Stimulated activated naive CD8-positive, alpha-beta T cell treated with anti-CD3 and anti-CD28 coated beads, Interleukin-15, Interleukin-2, amounts not matched to agents 100 ng/mL and 50 ng/mL, for 24 hours (primary cell): Measurements from ENCODE around the gene SAE1.
A peak's percentile ranks its signal among the peaks of the same experiment; 100 is the strongest.

ENCODE experiments used
- H3K27ac Mint-ChIP-seq: one replicate; pipeline ENCODE4 v1.8.0; 2021; ENCODE audit warnings: mild to moderate bottlenecking, mixed read lengths
- H3K27me3 Mint-ChIP-seq: one replicate; pipeline ENCODE4 v1.8.0; 2021; ENCODE audit warnings: mixed read lengths
- H3K36me3 Mint-ChIP-seq: one replicate; pipeline ENCODE4 v1.8.0; 2021; ENCODE audit warnings: low read depth, mixed read lengths
- H3K4me1 Mint-ChIP-seq: one replicate; pipeline ENCODE4 v1.8.0; 2021; ENCODE audit warnings: low read depth, mixed read lengths
- H3K4me3 Mint-ChIP-seq: one replicate; pipeline ENCODE4 v1.8.0; 2021; ENCODE audit warnings: mild to moderate bottlenecking, mixed read lengths
- H3K9me3 Mint-ChIP-seq: one replicate; pipeline ENCODE4 v1.8.0; 2021; ENCODE audit warnings: mixed read lengths

The SAE1 gene

DNA sequence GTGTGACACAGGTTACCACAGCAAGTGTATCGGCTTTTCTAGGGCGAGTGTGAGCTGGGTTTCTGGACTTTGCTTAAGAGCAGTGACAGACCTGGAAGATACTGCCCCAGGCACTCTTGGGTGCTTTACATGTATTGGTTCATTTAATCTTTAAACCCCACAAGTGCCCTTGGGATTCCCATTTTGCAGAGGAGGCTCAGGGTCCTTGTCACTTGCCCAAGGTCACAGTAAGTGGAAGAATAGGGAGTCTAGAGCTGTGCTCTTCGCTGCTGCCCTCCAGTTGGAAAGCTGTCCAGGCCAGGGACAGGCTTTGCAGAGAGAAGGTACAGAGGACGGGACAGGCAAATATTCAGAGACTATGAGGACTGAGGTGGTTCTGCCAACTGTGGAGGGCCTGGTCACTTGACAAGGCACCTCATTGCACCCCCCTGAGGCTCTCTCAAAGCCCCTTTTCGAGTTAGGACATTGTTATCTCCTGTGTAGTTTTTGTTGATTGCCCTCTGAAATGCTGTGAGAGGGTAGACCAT is 57.9 kb downstream of the SAE1 start:
- H3K27ac Mint-ChIP-seq = peak overlapping the region; percentile 77
- H3K4me1 Mint-ChIP-seq = peaks cover 80% of the 10 kb centered on the region
- no peaks in the 10 kb centered on the region for H3K27me3 Mint-ChIP-seq
- no peaks in the 10 kb centered on the region for H3K9me3 Mint-ChIP-seq
- H3K4me3 Mint-ChIP-seq = peak overlapping the region; percentile 42
- H3K36me3 Mint-ChIP-seq = peaks cover 54% of the 10 kb centered on the region

DNA sequence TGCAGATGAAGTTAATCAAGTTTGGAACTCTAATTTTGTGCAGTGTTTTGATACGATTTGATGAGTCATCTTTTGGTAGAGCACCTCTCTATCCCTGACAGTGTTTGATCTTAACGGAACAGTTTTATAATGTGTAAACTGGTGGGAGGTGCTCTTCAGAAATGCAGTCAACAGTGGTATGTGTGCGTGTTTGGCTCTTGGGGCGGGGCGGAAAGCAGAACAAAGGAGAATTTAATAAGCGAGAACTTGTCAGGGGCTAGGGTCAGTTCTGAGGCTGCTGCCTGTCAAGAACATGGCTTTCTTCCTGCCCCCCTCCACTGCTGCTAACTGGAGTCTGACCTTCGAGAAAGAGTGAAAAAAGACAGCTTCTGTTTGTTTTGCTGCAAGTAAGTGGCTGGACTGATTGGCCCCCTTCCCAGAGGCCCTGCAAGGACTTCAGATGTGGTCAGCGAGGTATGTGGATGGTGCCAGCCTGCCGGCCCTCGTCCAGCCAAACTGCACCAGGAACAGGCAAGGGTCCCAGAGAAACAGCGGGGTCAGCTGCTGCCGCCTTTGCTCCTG is 59.6 kb downstream of the SAE1 start:
- Mint-ChIP-seq H3K4me1 (peaks cover 72% of the 10 kb centered on the region), H3K4me3 (peak overlapping the region; percentile 19), H3K27me3 (no peaks in the 10 kb centered on the region), H3K27ac (peak overlapping the region; percentile 34), H3K9me3 (no peaks in the 10 kb centered on the region), H3K36me3 (peaks cover 51% of the 10 kb centered on the region)

DNA sequence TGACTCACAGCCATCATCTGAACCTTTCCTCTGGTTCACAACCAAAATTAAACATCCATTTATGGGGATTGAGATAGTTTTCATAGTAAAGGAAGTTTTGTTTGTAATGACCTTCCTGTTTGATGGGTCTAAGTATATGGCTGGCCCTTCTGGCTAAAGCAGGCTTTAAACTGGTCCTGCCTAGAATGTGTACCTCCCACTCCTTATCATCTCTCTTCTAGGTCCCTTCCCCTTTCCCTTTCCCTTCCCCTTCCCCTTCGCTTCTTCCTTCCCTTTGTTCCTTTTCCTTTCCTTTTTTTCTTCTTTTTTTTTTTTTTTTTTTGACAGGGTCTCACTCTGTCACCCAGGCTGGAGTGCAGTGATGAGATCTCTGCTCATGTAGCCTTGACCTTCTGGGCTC is 64.8 kb downstream of the SAE1 start:
- H3K27me3 Mint-ChIP-seq = no peaks in the 10 kb centered on the region
- H3K4me1 Mint-ChIP-seq = peaks cover 20% of the 10 kb centered on the region
- H3K27ac Mint-ChIP-seq = no peak overlapping the region
- H3K4me3 Mint-ChIP-seq = no peak overlapping the region
- peaks cover 48% of the 10 kb centered on the region for H3K36me3 Mint-ChIP-seq
- no peaks in the 10 kb centered on the region for H3K9me3 Mint-ChIP-seq

DNA sequence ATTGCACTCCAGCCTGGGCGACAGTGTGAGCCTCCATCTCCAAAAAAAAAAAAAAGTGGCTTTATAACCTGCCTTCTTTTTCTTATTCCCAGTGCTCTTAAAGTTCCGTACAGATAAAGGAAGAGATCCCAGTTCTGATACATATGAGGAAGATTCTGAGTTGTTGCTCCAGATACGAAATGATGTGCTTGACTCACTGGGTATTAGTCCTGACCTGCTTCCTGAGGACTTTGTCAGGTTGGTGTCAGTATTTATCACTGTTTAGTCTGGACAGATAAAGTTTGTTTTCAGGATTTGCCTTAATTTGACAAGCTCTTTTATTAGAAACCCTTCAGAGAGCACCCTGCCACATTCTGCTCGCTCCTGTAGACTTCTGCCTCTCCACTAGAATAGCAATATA is 66.5 kb downstream of the SAE1 start:
- peaks cover 47% of the 10 kb centered on the region for H3K36me3 Mint-ChIP-seq
- H3K9me3 Mint-ChIP-seq = no peaks in the 10 kb centered on the region
- H3K4me3 Mint-ChIP-seq = no peak overlapping the region
- H3K27ac Mint-ChIP-seq = no peak overlapping the region
- H3K27me3 Mint-ChIP-seq = no peaks in the 10 kb centered on the region
- peaks cover 7% of the 10 kb centered on the region for H3K4me1 Mint-ChIP-seq

DNA sequence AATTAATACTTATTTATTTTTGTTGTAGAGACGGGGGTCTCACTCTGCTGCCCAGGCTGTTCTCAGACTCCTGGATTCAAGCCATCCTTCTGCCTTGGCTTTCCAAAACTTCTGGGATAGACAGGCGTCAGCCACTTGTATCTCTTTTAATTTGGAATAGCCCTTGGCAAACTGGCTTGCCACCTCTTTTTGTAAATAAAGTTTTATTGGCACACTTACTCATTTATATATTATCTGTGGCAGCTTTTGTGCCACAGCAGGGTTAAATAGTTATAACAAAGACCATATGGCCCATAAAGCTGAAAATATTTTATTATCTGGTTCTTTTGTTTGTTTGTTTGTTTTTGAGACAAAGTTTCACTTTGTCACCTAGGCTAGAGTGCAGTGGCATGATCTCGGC is 69.9 kb downstream of the SAE1 start:
- Mint-ChIP-seq H3K27ac (no peak overlapping the region), H3K36me3 (peaks cover 67% of the 10 kb centered on the region), H3K4me3 (no peak overlapping the region)

DNA sequence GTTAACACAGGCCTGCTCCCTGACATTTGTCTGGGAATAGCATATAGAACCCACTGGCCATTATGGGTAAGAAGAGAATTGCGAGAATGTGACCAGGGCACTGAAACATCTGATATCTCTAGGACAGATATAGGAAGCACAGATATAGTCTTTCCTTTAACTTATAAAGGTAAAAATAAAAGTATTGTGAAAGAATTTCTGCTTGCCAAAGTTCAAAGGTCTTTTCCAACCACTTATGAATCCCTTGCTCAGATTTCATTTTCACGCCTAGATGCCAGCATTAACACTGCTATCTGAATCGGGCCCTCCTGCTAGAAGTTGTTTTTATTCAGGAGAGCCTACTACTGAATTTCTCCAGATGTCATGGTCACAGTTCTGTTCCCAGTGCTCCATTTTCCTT is 72.6 kb downstream of the SAE1 start:
- Mint-ChIP-seq H3K9me3 (no peaks in the 10 kb centered on the region), H3K27ac (no peak overlapping the region), H3K4me1 (no peaks in the 10 kb centered on the region), H3K27me3 (no peaks in the 10 kb centered on the region), H3K36me3 (peaks cover 72% of the 10 kb centered on the region), H3K4me3 (no peak overlapping the region)

More for the DNA sequence above, 69.9 kb downstream of the SAE1 start:
- no peaks in the 10 kb centered on the region for H3K27me3 Mint-ChIP-seq
- H3K4me1 Mint-ChIP-seq = no peaks in the 10 kb centered on the region
- no peaks in the 10 kb centered on the region for H3K9me3 Mint-ChIP-seq

DNA sequence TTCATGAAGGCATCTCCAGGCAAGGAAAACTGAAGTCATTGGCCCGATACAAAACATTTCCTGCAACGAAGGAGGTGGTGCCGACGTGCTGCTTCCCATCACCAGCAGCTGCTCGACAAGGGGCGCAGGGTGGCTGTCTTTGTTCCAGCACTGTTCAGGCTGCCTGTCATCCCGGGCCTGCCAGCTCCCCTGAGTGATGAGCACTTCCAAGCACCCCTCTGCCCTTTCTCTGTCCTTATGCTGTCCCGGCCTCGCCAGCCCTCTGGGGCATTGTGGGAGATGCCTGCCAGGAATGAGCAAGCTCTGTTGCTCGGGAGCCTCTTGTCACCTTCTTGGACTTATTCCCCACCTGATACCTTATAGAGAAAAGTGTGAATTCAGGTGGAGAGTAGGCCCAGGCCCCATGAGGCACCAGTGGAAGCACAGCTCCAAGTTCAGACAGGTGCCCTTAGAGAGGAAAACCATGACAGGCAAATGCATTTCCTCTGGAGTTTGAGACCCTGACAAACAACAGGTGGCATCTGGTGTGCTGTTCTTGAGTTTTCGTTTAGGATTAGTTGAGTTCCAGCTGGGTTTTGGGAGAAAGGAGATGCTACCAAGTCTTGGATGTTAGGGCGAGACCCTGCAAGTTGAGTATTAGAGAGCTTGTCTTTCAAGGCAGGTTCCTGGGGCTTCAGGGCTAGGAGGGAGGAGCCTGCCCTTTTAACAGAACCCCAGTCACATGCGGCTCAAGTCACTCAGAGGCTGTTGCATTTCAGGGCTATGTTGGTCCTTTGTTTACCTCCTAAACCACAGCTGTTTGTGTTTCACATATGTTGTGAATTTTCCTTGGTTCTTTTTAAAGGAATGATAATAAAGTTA is 78.9 kb downstream of the SAE1 start:
- no peak overlapping the region for H3K27ac Mint-ChIP-seq
- no peaks in the 10 kb centered on the region for H3K9me3 Mint-ChIP-seq
- no peaks in the 10 kb centered on the region for H3K27me3 Mint-ChIP-seq
- peaks cover 9% of the 10 kb centered on the region for H3K4me1 Mint-ChIP-seq
- H3K4me3 Mint-ChIP-seq = no peak overlapping the region
- H3K36me3 Mint-ChIP-seq = peaks cover 56% of the 10 kb centered on the region

DNA sequence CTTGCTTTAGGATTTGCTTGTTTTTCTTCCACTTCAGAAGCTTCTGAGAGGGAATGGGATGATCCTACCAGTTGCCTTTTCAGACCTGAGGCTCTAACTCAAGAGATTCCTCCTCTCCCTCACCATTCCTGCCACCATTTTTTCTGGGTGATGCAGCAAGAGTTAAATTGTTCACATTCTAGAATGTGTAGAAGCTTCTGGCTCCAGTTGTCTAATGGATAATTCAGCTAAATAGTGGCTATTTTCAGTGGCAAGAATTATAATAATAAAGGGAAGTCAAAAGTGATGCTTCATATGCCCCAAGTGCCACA is 79.5 kb downstream of the SAE1 start:
- no peak overlapping the region for H3K4me3 Mint-ChIP-seq
- peaks cover 50% of the 10 kb centered on the region for H3K36me3 Mint-ChIP-seq
- peaks cover 9% of the 10 kb centered on the region for H3K4me1 Mint-ChIP-seq
- H3K27ac Mint-ChIP-seq = no peak overlapping the region
- no peaks in the 10 kb centered on the region for H3K27me3 Mint-ChIP-seq
- H3K9me3 Mint-ChIP-seq = no peaks in the 10 kb centered on the region

DNA sequence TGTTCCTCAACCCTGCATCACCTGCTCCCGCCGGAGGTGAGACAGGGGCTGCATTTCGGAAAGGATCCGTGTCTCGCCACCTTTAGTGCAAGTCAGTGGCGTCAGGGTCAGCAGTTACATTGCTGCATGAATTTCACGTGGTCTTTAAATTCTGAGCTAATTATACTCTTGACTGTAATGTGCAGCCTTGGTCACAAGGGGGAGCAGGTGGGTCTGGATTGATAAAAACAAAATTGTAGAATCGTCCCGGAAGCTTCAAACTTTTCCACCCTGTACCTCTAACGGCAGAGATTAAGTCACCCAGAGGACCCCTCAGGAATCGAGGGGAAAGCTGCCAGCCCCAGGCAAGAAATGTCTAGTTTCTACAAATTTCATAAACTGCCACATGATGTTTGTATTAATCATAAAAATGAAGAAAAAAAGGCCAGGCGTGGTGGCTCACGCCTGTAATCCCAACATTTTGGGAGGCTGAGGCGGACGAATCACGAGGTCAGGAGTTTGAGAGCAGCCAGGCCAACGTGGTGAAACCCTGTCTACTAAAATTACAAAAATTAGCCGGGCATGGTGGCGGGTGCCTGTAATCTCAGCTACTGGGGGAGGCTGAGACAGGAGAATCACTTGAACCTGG is 80.2 kb downstream of the SAE1 start:
- Mint-ChIP-seq H3K36me3 (peaks cover 46% of the 10 kb centered on the region), H3K9me3 (no peaks in the 10 kb centered on the region), H3K4me1 (peaks cover 9% of the 10 kb centered on the region), H3K27ac (peak overlapping the region; percentile 81), H3K27me3 (no peaks in the 10 kb centered on the region), H3K4me3 (peak overlapping the region; percentile 40)

DNA sequence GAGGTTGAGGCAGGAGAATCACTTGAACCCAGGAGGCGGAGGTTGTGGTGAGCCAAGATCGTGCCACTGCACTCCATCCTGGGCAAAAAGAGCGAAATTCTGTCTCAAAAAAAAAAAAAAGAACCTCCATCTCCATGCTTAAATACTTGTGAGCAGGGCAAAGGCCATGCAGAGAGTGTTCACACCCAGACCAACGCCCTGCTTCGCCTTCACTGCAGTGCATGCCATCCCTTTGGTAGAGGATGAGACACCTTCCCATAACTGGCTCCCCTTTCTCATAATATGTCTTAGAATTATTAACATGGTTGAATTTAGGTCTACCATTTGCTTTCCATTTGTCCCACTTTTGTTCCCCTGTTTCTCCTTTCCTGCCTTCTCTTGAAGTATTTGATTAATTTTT is 84.9 kb downstream of the SAE1 start:
- Mint-ChIP-seq H3K4me3 (no peak overlapping the region), H3K4me1 (peaks cover 7% of the 10 kb centered on the region), H3K36me3 (peaks cover 6% of the 10 kb centered on the region), H3K27ac (no peak overlapping the region), H3K9me3 (no peaks in the 10 kb centered on the region), H3K27me3 (no peaks in the 10 kb centered on the region)

DNA sequence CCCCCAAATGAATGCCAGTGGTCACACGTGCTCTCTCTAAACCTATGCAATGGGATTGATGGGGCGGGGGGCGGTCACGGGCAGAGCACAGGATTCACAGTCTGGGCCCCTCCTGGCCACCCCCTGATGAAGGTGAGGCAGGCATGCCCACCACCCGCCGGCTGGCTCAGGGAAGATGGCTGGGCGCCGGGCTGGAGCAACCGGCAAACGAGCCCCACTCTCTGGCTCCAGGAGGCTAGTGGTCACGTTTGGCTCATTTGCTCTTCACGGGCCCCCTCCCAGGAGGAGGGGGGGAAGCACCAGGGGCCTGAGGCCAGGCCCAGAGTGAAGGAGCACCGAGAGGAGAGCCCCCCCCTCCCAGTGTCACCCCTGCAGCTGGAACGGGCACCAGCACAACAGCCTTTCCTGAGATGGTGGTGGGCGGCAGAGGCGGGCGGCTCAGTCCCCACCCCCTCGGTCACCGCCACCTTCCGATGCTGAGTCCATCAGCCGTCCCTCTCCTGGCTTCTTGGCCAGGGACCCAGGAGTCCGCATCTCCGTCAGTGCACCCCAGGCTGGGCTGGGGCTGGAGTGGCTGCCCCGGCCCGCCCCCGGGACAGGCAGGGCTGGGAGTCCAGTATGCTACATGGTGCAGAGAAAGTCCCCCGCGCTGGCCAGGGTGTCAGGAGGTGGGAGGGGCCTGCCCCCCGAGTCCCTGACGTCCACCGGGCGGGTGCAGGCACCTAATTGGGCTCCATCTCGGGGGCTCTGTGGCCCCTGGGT is 90.6 kb downstream of the SAE1 start:
- H3K27ac Mint-ChIP-seq = no peak overlapping the region

DNA sequence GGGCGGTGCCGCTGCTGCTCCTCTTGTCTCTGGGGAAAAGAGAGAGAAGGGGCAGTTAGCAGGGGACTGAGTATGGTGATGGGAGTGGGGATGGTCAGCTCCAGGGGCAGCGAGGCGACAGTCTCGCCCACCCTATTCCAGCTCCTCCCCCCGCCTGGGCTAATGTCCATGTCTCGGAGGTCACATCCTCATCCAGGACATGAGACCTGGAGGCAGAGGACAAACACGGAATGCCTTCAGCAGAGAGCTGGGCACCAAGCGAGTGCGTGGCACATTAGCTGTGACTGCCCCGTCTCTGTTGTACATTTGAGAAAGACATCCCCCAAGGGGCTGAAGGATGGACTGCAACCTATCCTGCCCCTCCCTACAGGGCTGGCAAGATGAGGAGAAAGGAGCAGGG is 91.3 kb downstream of the SAE1 start:
- no peaks in the 10 kb centered on the region for H3K27me3 Mint-ChIP-seq
- H3K27ac Mint-ChIP-seq = peak overlapping the region; percentile 21
- peaks cover 5% of the 10 kb centered on the region for H3K36me3 Mint-ChIP-seq

More for the DNA sequence above, 90.6 kb downstream of the SAE1 start:
- Mint-ChIP-seq H3K4me1 (peaks cover 5% of the 10 kb centered on the region), H3K4me3 (no peak overlapping the region), H3K27me3 (no peaks in the 10 kb centered on the region), H3K9me3 (no peaks in the 10 kb centered on the region), H3K36me3 (peaks cover 5% of the 10 kb centered on the region)

DNA sequence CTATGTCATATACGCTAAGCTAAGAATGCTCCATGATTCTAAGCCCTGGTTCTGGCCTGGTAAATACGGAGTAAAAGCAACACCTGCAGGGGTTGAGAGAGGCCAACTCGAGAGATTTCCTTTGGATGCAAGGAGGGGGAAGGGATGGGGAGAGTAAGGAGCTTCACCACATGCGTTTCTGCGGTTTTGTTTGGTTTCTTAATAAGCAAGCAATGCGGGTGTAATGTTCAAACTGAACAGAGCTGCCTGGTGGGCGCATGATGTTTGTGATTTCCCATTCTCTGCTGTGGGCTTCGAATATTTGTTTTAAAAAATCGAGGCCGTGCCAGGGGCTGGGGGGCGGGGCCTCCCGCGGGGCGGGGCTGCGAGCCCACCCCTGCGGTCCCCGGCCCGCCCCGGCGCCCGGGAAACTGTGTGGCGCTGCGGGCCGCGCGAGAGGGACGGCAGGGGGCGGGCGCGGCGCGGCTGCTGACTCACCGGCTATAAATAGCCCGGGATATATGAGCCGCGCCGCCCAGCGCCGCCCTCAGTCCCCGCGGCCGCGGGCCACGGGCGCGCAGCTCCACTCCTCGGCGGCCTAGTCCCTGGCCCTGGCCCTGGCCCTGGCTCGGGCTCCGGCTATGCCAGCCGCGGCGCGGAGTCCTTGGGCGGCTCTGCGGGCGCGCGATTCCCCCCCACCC is 95.3 kb downstream of the SAE1 start:
- Mint-ChIP-seq H3K36me3 (peaks cover 5% of the 10 kb centered on the region), H3K4me3 (peak overlapping the region; percentile 79), H3K27me3 (no peaks in the 10 kb centered on the region), H3K9me3 (no peaks in the 10 kb centered on the region), H3K4me1 (peaks cover 20% of the 10 kb centered on the region), H3K27ac (peak overlapping the region; percentile 52)

More for the DNA sequence above, 91.3 kb downstream of the SAE1 start:
- H3K4me1 Mint-ChIP-seq = peaks cover 9% of the 10 kb centered on the region
- no peaks in the 10 kb centered on the region for H3K9me3 Mint-ChIP-seq
- H3K4me3 Mint-ChIP-seq = no peak overlapping the region
